ENCODE results near the gene ANXA6.
A peak's percentile ranks its signal among the peaks of the same experiment; 100 is the strongest.

Gene ANXA6

GRCh38 chr5:151107084-151107483 lies 50.5 kb downstream of the ANXA6 start:
- DNase-seq (ENCODE audit: extremely low spot score, insufficient read length, low read depth) (no peak), FAIRE-seq (no peak)

DNA sequence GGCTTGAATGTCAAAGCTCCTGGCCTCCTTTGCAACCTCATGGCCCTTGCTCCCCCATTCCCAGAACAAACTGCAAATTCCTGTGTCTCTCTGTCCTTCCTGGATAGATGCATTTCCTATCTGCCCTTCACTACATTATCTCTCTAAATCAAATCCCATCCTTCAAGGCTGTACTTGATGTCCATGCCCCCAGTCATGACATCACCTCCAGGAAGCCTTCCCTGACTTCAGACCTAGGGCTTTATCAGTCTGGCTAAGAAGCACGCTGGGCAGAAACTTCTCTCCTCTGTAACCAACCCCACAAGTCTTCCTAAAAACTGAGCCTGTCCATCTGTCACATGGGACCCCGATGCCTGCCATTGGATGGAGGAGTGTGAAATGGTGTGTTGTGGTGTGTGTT lies 51.1 kb downstream of the ANXA6 start:
- FAIRE-seq = no peak
- DNase-seq (ENCODE audit: extremely low spot score, insufficient read length, low read depth) = no peak

DNA sequence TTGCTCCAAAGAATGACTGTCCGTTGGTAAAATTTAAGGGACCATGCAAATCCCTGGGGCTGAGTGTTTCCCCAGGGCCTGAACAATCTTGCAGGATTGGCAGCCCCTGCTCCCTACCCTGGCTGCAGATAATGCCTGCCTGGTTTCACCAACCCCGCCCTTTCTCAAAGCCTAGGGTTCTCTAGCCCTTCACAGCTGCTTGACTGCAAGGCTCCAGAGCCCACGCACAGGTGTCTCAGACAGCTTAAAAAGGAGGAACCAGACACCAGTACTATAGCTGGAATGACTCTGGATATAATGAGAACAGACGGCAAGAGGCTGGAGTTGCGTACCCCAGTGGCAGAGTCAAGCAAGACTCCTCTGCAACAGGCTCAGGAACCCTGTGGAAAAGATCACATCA lies 51.5 kb downstream of the ANXA6 start:
- FAIRE-seq = no peak
- no peak for DNase-seq (ENCODE audit: extremely low spot score, insufficient read length, low read depth)

DNA sequence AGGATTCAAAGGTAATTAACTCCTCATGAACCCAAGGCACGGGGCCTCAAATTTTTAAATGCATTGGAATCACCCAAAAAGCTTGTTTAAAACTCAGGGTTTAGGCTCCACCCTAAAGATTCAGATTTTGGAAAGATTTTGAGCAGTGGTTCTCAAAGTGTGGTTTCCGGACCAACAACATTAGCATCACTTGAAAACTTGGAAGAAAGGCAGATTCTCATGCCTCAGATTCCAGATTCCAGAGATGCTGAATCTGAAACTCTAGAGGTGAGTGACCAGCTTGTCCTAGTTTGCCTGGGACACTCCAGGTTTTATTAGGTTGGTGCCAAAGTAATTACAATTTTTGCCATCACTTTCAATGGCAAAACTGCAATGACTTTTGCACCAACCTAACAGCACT lies 52.0 kb downstream of the ANXA6 start:
- FAIRE-seq (no peak), DNase-seq (ENCODE audit: extremely low spot score, insufficient read length, low read depth) (no peak)

DNA sequence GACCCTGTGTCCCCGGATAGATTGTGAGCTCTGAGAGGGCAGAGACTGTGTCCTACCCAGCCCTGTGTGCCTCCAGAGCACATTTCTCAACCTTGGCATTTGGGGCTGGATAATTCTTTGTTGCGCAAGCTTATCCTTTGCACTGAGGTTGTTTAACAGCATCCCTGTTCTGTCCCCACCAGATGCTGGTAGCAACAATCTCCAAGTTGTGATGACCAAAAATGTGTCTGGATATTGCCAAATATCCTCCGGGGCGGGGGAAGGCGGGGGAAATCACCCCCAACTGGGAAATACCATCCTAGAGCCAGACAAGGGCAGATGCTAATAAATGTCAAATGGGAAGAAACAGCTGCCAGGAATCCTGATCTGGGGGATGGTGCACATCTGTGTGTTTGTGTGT lies 52.8 kb downstream of the ANXA6 start:
- DNase-seq (ENCODE audit: extremely low spot score, insufficient read length, low read depth) (no peak), FAIRE-seq (no peak)

- DNase-seq (ENCODE audit: extremely low spot score, insufficient read length, low read depth) (no peak), FAIRE-seq (no peak)
Observed at GRCh38 chr5:151101746-151102145, 55.8 kb downstream of the ANXA6 start.

DNA sequence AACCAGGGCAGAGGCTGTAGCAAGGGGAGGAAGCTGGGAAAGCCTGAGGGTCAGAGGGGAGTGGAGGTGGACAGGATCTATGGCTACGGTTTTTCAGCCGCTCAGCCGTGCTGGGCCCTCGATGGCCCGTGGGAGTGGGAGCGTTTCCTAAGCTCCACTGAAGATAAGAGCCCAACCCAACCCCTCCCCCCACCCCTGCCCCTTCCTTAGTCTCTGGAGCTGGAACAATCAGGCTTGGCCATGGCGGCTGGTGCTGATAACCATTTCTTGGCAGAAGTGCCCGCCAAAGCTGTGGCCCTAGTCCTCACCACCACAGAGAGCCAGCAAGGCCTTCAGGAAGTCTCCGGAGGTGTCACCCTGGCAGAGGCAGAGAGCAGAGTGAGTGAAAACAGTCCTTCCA lies 56.4 kb downstream of the ANXA6 start:
- no peak for FAIRE-seq
- no peak for DNase-seq (ENCODE audit: extremely low spot score, insufficient read length, low read depth)

DNA sequence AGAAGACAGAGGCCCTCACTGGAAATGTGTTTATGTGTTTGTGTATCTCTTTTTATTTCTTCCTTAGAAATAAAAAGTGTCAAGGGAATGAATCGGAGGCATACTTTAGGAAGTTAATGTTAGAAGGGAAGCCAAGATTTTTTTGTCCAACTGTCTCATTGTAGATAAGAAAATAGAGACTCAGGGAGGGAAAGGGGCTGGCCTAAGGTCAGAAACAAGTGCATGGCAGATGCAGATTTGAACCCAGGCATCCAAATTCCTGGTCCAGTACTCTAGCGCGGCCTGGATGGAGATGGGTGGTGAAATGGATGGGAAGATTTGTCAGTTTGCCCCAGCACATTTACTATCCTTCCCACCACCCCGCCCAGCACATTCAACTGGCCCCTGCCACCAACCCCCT lies 56.9 kb downstream of the ANXA6 start:
- no peak for FAIRE-seq

GRCh38 chr5:151098768-151099121 lies 58.8 kb downstream of the ANXA6 start:
- FAIRE-seq (no peak), DNase-seq (ENCODE audit: extremely low spot score, insufficient read length, low read depth) (no peak)

More for the DNA sequence above, 56.9 kb downstream of the ANXA6 start:
- DNase-seq (ENCODE audit: extremely low spot score, insufficient read length, low read depth) = no peak

- peak; percentile 92 for FAIRE-seq
- no peak for DNase-seq (ENCODE audit: extremely low spot score, insufficient read length, low read depth)
Observed at GRCh38 chr5:151097820-151098767, 59.5 kb downstream of the ANXA6 start.

DNA sequence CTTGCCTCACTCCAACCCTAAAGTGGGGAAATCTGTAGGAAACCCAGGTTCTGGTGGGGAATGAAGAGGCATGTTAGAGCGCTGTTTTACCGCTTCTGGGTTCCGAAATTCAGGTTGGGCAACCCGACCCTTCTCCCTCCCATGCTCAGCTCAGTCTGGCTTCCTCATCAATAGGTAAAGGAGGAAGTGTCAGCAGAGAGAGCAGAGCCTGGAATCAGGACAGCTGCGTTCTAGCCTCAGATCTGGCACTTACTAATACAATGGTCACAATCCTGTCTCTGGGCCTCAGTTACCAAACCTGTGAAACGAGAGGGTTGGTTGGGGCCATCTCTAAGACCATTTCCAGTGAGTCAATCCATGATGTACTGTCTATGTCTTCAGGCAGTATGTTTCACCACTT lies 60.5 kb downstream of the ANXA6 start:
- no peak for FAIRE-seq
- DNase-seq (ENCODE audit: extremely low spot score, insufficient read length, low read depth) = no peak

DNA sequence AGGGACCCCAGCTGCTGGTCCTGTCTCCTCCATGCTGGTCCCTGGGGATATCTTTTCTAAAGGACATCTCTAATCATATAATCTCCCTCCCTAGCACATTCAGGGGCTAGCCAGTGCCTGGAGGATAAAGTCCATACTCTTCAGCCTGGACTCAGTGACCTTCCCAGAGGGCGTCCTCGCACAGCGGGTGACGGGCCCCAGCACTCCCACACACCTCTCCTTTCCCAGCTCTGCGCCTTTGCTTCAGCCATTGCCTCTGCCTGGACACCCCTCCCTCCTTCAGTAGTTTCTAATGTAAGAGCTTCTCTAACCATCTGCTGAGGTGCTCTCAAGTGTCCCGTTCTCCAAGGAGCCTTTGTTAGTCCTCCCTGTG lies 61.6 kb downstream of the ANXA6 start:
- FAIRE-seq = no peak
- no peak for DNase-seq (ENCODE audit: extremely low spot score, insufficient read length, low read depth)

- FAIRE-seq = peak; percentile 52
- no peak for DNase-seq (ENCODE audit: extremely low spot score, insufficient read length, low read depth)
Observed at GRCh38 chr5:151095341-151096000, 62.1 kb downstream of the ANXA6 start.

GRCh38 chr5:151094852-151095245 lies 62.7 kb downstream of the ANXA6 start:
- no peak for DNase-seq (ENCODE audit: extremely low spot score, insufficient read length, low read depth)
- FAIRE-seq = no peak

GRCh38 chr5:151094030-151094851 lies 63.3 kb downstream of the ANXA6 start:
- DNase-seq (ENCODE audit: extremely low spot score, insufficient read length, low read depth) = no peak
- FAIRE-seq = peak; percentile 97

GRCh38 chr5:151093476-151093889 lies 64.1 kb downstream of the ANXA6 start:
- DNase-seq (ENCODE audit: extremely low spot score, insufficient read length, low read depth) (no peak), FAIRE-seq (no peak)

GRCh38 chr5:151092762-151093161 lies 64.8 kb downstream of the ANXA6 start:
- no peak for FAIRE-seq
- no peak for DNase-seq (ENCODE audit: extremely low spot score, insufficient read length, low read depth)

- FAIRE-seq = no peak
- no peak for DNase-seq (ENCODE audit: extremely low spot score, insufficient read length, low read depth)
Observed at GRCh38 chr5:151089726-151090125, 67.9 kb downstream of the ANXA6 start.

DNA sequence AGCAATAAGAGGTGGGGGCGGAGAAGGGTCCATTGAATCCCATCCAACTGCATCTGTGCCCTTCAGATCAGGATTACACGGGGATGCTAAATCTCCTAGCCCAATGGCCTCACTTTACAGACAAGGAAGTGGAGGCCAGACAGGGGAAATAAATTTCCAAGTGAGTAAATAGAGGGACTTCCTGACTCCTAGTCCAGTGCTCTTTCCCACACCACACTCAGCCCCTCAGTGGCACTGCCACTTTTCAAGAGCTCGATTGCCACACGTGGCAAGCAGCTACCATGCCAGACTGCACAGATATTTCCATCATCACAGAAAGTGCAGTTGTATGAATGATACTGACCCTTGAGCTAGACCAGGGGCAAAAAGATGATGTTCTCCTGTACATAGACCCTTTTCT lies 68.6 kb downstream of the ANXA6 start:
- no peak for FAIRE-seq
- DNase-seq (ENCODE audit: extremely low spot score, insufficient read length, low read depth) = no peak

DNA sequence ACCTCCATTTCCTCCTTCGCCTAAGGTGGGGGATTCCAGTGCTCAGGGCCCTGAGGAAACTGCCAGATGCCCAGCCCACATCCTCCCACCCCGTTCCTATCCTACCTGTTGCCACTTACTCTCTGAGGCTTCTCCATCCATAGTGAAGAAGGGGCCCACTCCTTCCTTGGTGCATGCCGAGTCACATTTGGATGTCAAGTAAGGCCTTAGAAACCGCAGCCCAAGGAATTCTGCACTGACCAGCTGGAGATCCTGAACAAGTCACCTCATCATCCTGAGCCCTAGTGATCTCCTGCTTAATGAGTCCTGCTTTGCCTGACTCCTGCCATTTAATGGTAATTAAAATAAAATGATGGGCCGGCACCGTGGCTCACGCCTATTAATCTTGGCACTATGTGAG lies 70.1 kb downstream of the ANXA6 start:
- FAIRE-seq (no peak), DNase-seq (ENCODE audit: extremely low spot score, insufficient read length, low read depth) (no peak)

GRCh38 chr5:151086905-151087360 lies 70.6 kb downstream of the ANXA6 start:
- DNase-seq (ENCODE audit: extremely low spot score, insufficient read length, low read depth) = peak; percentile 54
- peak; percentile 91 for FAIRE-seq
